ENCODE data around the gene LST1. TPM values are rescaled to one million over a fixed set of nuclear protein-coding genes. Genes with fewer than 3 reads are reported as not detected.

The LST1 gene
- total RNA-seq, 6 donors from 2014 or later = 7.7 to 132 (median 33.5) TPM

GRCh38 chr6:31559958-31560696 is 25.9 kb upstream of the LST1 start:
- no peaks in the 10 kb centered on the region for H3K27me3 ChIP-seq
- peaks cover 37 to 42% (median 39%) of the 10 kb centered on the region in 4 donors for H3K4me1 ChIP-seq
- peaks cover 0 to 28% (median 18%) of the 10 kb centered on the region in 4 donors for H3K36me3 ChIP-seq
- WGBS, 2 donors = 33 to 46% methylated on average over 7 of the region's 7 CpGs
- H3K27ac ChIP-seq = peak overlapping the region; percentile 80 to 90 (median 82)
- peak; percentile 81 to 86 for ATAC-seq (ENCODE audit: low FRiP score in 2 of 2)
- TF ChIP-seq POLR2A (IDR thresholded peaks at IDR 0.05) (no peak), EP300 (IDR thresholded peaks at IDR 0.05) (peak in 2 of 4 donors; percentile 79 to 85), POLR2AphosphoS5 (IDR thresholded peaks at IDR 0.05) (peak; percentile 88 to 93)
- H3K4me3 ChIP-seq = no peak overlapping the region
- H3K9me3 ChIP-seq = no peaks in the 10 kb centered on the region
- DNase-seq = peak in 1 of 2 donors; percentile 77

GRCh38 chr6:31560697-31561058 is 25.4 kb upstream of the LST1 start:
- no peak for ATAC-seq (ENCODE audit: low FRiP score in 2 of 2)
- no peak for DNase-seq
- Histone ChIP-seq H3K27ac (peak overlapping the region; percentile 80 to 90 (median 82)), H3K36me3 (peaks cover 0 to 28% (median 18%) of the 10 kb centered on the region in 4 donors), H3K9me3 (no peaks in the 10 kb centered on the region), H3K4me1 (peaks cover 37 to 42% (median 39%) of the 10 kb centered on the region in 4 donors), H3K27me3 (no peaks in the 10 kb centered on the region), H3K4me3 (no peak overlapping the region)
- TF ChIP-seq, protein P1, sequence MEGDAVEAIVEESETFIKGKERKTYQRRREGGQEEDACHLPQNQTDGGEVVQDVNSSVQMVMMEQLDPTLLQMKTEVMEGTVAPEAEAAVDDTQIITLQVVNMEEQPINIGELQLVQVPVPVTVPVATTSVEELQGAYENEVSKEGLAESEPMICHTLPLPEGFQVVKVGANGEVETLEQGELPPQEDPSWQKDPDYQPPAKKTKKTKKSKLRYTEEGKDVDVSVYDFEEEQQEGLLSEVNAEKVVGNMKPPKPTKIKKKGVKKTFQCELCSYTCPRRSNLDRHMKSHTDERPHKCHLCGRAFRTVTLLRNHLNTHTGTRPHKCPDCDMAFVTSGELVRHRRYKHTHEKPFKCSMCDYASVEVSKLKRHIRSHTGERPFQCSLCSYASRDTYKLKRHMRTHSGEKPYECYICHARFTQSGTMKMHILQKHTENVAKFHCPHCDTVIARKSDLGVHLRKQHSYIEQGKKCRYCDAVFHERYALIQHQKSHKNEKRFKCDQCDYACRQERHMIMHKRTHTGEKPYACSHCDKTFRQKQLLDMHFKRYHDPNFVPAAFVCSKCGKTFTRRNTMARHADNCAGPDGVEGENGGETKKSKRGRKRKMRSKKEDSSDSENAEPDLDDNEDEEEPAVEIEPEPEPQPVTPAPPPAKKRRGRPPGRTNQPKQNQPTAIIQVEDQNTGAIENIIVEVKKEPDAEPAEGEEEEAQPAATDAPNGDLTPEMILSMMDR (IDR thresholded peaks at IDR 0.05) = no peak
- TF ChIP-seq EP300 (IDR thresholded peaks at IDR 0.05) (no peak), POLR2A (IDR thresholded peaks at IDR 0.05) (no peak), POLR2AphosphoS5 (IDR thresholded peaks at IDR 0.05) (no peak)

DNA sequence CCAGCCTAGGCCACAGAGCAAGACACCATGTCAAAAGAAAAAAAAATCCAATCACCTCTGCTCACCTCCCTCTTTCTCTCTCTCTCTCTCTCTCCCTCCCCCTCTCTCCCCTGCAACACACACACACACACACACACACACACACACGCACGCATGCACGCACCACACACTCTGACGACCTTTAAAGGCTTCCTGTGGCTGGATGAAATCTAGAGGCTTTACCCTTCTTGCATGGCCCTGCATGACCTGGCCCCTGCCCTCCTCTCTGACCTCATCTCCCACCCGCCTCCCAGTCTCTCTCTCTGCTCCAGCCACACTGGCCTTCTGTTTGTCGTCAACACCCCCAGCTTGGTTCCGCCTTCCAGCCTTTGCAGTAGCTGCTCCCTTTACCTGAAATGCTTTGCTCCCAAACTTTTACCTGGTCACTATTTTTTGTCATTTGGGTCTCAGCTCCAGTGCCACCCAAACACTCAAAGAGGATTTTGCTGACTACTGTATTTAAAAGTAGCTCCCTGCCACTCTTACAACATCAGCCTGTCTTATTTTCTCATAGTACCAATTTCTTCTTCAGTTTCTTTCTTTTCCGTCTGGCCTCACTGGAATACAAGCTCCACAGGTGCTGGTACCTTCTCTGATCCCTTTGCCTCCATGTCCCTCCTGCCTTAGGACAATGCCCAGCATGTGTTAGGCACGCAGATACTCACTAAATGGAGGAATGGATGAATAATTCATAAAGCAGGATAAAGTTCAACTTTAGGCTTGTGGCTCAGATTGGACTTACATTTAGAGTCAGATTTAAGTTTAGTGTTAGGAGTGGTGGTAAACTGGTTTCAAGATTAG is 18.3 kb upstream of the LST1 start:
- no peak for DNase-seq
- no peaks in the 10 kb centered on the region for H3K36me3 ChIP-seq
- WGBS, 2 donors = 56 to 62% methylated on average over 9 of the region's 9 CpGs
- H3K4me3 ChIP-seq = no peak overlapping the region
- no peak overlapping the region for H3K27ac ChIP-seq
- no peak for ATAC-seq (ENCODE audit: low FRiP score in 2 of 2)
- no peaks in the 10 kb centered on the region for H3K27me3 ChIP-seq
- H3K9me3 ChIP-seq = no peaks in the 10 kb centered on the region
- TF ChIP-seq, protein P1 (IDR thresholded peaks at IDR 0.05) = no peak
- TF ChIP-seq EP300 (IDR thresholded peaks at IDR 0.05) (no peak), POLR2AphosphoS5 (IDR thresholded peaks at IDR 0.05) (no peak), POLR2A (IDR thresholded peaks at IDR 0.05) (no peak)
- peaks cover 0 to 3% (median 0%) of the 10 kb centered on the region in 4 donors for H3K4me1 ChIP-seq

DNA sequence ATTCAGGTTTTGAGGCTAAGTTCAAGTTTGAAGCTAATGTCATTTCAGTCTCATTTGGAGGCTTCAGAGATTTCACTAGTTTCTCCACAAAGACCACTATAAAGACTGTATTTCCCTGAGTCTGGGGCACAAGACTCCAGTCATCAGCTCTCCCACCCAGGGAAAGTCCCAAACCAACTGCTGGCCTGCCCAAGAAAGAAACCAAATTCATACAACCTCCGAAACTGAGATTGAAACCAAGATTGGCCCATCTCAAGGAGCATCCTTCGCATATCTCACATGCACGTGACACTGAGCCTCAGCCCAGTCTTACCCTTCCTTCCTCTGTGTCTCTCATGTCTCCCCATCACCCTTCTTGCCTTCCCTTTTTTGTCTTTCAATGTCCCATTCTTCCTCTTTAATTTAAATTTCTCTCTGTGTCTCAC is 17.5 kb upstream of the LST1 start:
- TF ChIP-seq, protein P1 (IDR thresholded peaks at IDR 0.05) = no peak
- H3K4me1 ChIP-seq = peaks cover 0 to 3% (median 0%) of the 10 kb centered on the region in 4 donors
- no peaks in the 10 kb centered on the region for H3K9me3 ChIP-seq
- ATAC-seq (ENCODE audit: low FRiP score in 2 of 2) = peak in 1 of 2 donors; percentile 81
- peak in 1 of 2 donors; percentile 68 for DNase-seq
- 43 to 48% methylated on average over 3 of the region's 3 CpGs for WGBS, 2 donors
- H3K4me3 ChIP-seq = no peak overlapping the region
- no peaks in the 10 kb centered on the region for H3K36me3 ChIP-seq
- no peak overlapping the region for H3K27ac ChIP-seq
- no peaks in the 10 kb centered on the region for H3K27me3 ChIP-seq

DNA sequence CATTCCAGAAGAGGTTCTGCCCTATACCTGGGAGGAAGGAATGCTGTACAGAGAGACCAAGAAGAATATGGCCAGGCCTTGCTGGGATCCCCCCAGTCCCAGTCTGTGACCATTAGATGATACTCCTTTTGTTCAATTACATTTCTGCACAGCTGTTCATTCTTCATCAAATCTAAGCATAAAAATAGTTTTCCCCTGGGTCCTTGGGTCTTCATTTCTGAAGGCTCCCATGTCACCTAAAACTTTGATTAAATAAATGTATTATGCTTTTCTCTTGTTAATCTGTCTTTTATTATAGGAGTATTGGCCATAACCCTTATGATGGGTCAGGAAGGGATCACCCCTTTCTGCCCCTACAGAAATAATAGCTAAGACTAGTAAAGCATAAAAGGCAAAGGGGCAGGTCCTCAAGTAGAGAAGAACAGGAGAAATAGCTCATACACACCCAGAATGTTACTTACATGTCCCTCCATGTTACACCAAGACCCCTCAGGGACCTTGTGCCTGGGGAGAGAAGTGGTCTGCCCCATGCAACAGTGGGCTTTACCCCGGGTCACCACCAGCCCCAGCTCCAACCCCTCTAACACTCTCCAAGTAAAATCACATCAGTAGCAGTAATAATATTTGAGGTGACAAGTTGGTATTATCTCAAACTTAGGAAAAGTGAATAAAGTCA is 16.1 kb upstream of the LST1 start:
- Histone ChIP-seq H3K27me3 (no peaks in the 10 kb centered on the region), H3K36me3 (no peaks in the 10 kb centered on the region), H3K4me3 (no peak overlapping the region), H3K27ac (no peak overlapping the region), H3K4me1 (peaks cover 0 to 3% (median 0%) of the 10 kb centered on the region in 4 donors), H3K9me3 (no peaks in the 10 kb centered on the region)
- TF ChIP-seq POLR2A (IDR thresholded peaks at IDR 0.05) (no peak), EP300 (IDR thresholded peaks at IDR 0.05) (no peak), POLR2AphosphoS5 (IDR thresholded peaks at IDR 0.05) (no peak)
- TF ChIP-seq, protein P1 (IDR thresholded peaks at IDR 0.05) = no peak
- 31 to 68% methylated on average over 1 of the region's 1 CpG for WGBS, 2 donors
- ATAC-seq (ENCODE audit: low FRiP score in 2 of 2) = no peak
- no peak for DNase-seq

All from upper lobe of left lung (tissue), 6 donors.